Endothelial cell of umbilical vein (primary cell): ENCODE measurements around the gene CBX6. TPM values are rescaled to one million over a fixed set of nuclear protein-coding genes. Genes with fewer than 3 reads are reported as not detected.

Experiments used
- BruUV-seq: library from RNA; stranded (reverse); fragments of 400-500 nt; replicated peaks from 2 replicates; lab custom pipeline; 2021; lab: Mats Ljungman, UMichigan
- CTCF ChIA-PET: fragments of 300-600, 350-600 bp; sonication (Branson Sonifier 250); formaldehyde crosslinking; loops from one replicate; lab custom pipeline; 2021; ENCODE audit warnings: antibody characterized with exemption, inconsistent platforms; lab: Charles Lee
- POLR2A ChIA-PET: fragments of 300-600, 350-600 bp; sonication (Branson Sonifier 250); formaldehyde crosslinking; loops from one replicate; lab custom pipeline; 2021; ENCODE audit warnings: antibody characterized with exemption, inconsistent platforms; lab: Charles Lee
- DNase-seq: peaks from one replicate; pipeline ENCODE4 v3.0.0-alpha.2; 2011; ENCODE audit warnings: low read depth, low spot score
- FAIRE-seq: peaks from 2 replicates; lab custom pipeline; 2011; peaks lifted over from hg19 to GRCh38; lab: Jason Lieb, UNC
- H2AFZ ChIP-seq: 2 replicates; pipeline ENCODE4 v1.6.0; 2012; ENCODE audit warnings: low read depth, low read length, control low read depth, inconsistent platforms
- H3K27ac ChIP-seq: 2 replicates; pipeline ENCODE4 v1.5.1; 2011; ENCODE audit warnings: low read depth, mild to moderate bottlenecking, control low read depth, low read length, moderate library complexity; ENCODE audit not compliant: insufficient read depth
- H3K27me3 ChIP-seq, 2 experiments: 2 replicates each; pipeline versions ENCODE4 v1.6.0 to v1.6.1; 2011; ENCODE audit warnings: low read length in 2 of 2, mixed read lengths in 1 of 2; ENCODE audit not compliant: control insufficient read depth in 2 of 2, insufficient read depth in 2 of 2
- H3K36me3 ChIP-seq, 2 experiments: 2 replicates in 1 of 2; 3 replicates in 1 of 2; pipeline ENCODE4 v1.5.1; 2011; ENCODE audit warnings: low read length in 2 of 2, mild to moderate bottlenecking in 1 of 2, moderate library complexity in 1 of 2; ENCODE audit not compliant: control insufficient read depth in 2 of 2, insufficient read depth in 2 of 2; ENCODE audit errors: extremely low read depth in 1 of 2
- H3K4me1 ChIP-seq: 3 replicates; pipeline ENCODE4 v1.5.1; 2011; ENCODE audit warnings: mild to moderate bottlenecking, low read length; ENCODE audit not compliant: control insufficient read depth, insufficient read depth; ENCODE audit errors: extremely low read depth
- H3K4me2 ChIP-seq: 2 replicates; pipeline ENCODE4 v1.6.1; 2011; ENCODE audit warnings: low read length, control low read depth, mixed read lengths; ENCODE audit not compliant: insufficient read depth
- H3K4me3 ChIP-seq, 3 experiments: fragments of 200-600 bp in 1 of 3; sonication (generic), shearing (Covaris generic) in 1 of 3; replicated peaks in 1 of 3; 2 replicates each; pipeline ENCODE4 v1.5.1; 2011 to 2016; ENCODE audit warnings: control low read depth in 3 of 3, low read length in 3 of 3, mild to moderate bottlenecking in 2 of 3, inconsistent platforms in 1 of 3, low read depth in 1 of 3, moderate library complexity in 1 of 3; ENCODE audit not compliant: insufficient read depth in 1 of 3
- H3K79me2 ChIP-seq: 2 replicates; pipeline ENCODE4 v1.6.0; 2012; ENCODE audit warnings: low read length, inconsistent platforms; ENCODE audit not compliant: control insufficient read depth, insufficient read depth
- H3K9ac ChIP-seq: replicated peaks from 2 replicates; pipeline ENCODE3; 2011; ENCODE audit warnings: low read length, control low read depth; ENCODE audit not compliant: insufficient read depth; ENCODE audit errors: extremely low read depth
- H3K9me1 ChIP-seq: replicated peaks from 3 replicates; pipeline ENCODE4 v1.6.0; 2011; ENCODE audit warnings: mild to moderate bottlenecking, low read length; ENCODE audit not compliant: control insufficient read depth, insufficient read depth; ENCODE audit errors: extremely low read depth
- H3K9me3 ChIP-seq: replicated peaks from 2 replicates; pipeline ENCODE4 v1.5.1; 2012; ENCODE audit warnings: low read length, inconsistent platforms; ENCODE audit not compliant: control insufficient read depth, insufficient read depth
- H4K20me1 ChIP-seq: replicated peaks from 2 replicates; pipeline ENCODE3; 2011; ENCODE audit warnings: mild to moderate bottlenecking, low read length; ENCODE audit not compliant: control insufficient read depth, insufficient read depth; ENCODE audit errors: extremely low read depth
- EZH2 ChIP-seq: IDR thresholded peaks from 2 replicates; pipeline ENCODE4 v1.6.1; 2012; ENCODE audit warnings: borderline replicate concordance, low read depth, mild to moderate bottlenecking, moderate library complexity, low read length, inconsistent platforms; ENCODE audit not compliant: severe bottlenecking
- FOS ChIP-seq: IDR thresholded peaks from 2 replicates; pipeline ENCODE4 v1.6.1; 2011; ENCODE audit warnings: mild to moderate bottlenecking, low read length, moderate library complexity, borderline replicate concordance; ENCODE audit not compliant: insufficient read depth
- JUN ChIP-seq: IDR thresholded peaks from 2 replicates; pipeline ENCODE4 v1.6.1; 2011; ENCODE audit warnings: borderline replicate concordance, low read depth; ENCODE audit not compliant: insufficient read length, insufficient read depth
- MYC ChIP-seq: IDR thresholded peaks from one replicate; pipeline ENCODE4 v1.6.1; 2011; ENCODE audit warnings: mild to moderate bottlenecking, low read depth, low read length
- POLR2A ChIP-seq: IDR thresholded peaks from 2 replicates; pipeline ENCODE4 v1.6.1; 2012; ENCODE audit warnings: low read depth, mild to moderate bottlenecking, control low read depth, low read length
- POLR2AphosphoS5 ChIP-seq: IDR thresholded peaks from 2 replicates; pipeline ENCODE4 v1.6.1; 2012; ENCODE audit warnings: low read depth, mild to moderate bottlenecking, control low read depth, low read length, moderate library complexity; ENCODE audit not compliant: insufficient read depth
- dilution Hi-C: fragments of 300-500 bp; cut with MboI; formaldehyde crosslinking; loops from one replicate; pipeline ENCODE4 v1.15.0; 2019; ENCODE audit warnings: low sequenced_read_pairs; ENCODE audit not compliant: extremely low pct_ligation_motif_present
- intact Hi-C: fragments of 100-400 bp; cut with micrococcal nuclease; formaldehyde crosslinking; loops from one replicate; pipeline ENCODE4 v1.10.0; 2022
- polyA plus RNA-seq, 4 experiments: library from polyadenylated mRNA; depleted of rRNA in 3 of 4; stranded (reverse) in 3 of 4; unstranded in 1 of 4; fragments of >200 nt; gene quantifications; 2 replicates each; pipeline versions ENCODE4 v1.2.1 to v1.2.3, GENCODE V29; 2011 to 2012; ENCODE audit warnings: missing spikeins in 1 of 4
- total RNA-seq: library from RNA; stranded (reverse); gene quantifications from 2 replicates; pipeline ENCODE4 v1.2.3, GENCODE V29; 2021
- TF ChIP-seq, protein P1 (sequence below): IDR thresholded peaks from 2 replicates; pipeline ENCODE4 v1.6.1; 2011; ENCODE audit not compliant: insufficient read depth, insufficient read length
- TF ChIP-seq, protein P2 (sequence below), 2 donors: IDR thresholded peaks; 1 replicate in 1 of 2; 2 replicates in 1 of 2; pipeline ENCODE4 v1.5.1; 2011; ENCODE audit warnings: low read length in 2 of 2, mild to moderate bottlenecking in 2 of 2, moderate library complexity in 2 of 2, control low read depth in 1 of 2, inconsistent platforms in 1 of 2, low read depth in 1 of 2; ENCODE audit not compliant: insufficient read depth in 1 of 2; ENCODE audit errors: extremely low read depth in 1 of 2

The CBX6 gene
- total and polyA plus RNA-seq, 2 donors (not counting 3 experiments of a cell fraction or from before 2014, with no cell fraction given), result 14.9 to 62.6 TPM

DNA sequence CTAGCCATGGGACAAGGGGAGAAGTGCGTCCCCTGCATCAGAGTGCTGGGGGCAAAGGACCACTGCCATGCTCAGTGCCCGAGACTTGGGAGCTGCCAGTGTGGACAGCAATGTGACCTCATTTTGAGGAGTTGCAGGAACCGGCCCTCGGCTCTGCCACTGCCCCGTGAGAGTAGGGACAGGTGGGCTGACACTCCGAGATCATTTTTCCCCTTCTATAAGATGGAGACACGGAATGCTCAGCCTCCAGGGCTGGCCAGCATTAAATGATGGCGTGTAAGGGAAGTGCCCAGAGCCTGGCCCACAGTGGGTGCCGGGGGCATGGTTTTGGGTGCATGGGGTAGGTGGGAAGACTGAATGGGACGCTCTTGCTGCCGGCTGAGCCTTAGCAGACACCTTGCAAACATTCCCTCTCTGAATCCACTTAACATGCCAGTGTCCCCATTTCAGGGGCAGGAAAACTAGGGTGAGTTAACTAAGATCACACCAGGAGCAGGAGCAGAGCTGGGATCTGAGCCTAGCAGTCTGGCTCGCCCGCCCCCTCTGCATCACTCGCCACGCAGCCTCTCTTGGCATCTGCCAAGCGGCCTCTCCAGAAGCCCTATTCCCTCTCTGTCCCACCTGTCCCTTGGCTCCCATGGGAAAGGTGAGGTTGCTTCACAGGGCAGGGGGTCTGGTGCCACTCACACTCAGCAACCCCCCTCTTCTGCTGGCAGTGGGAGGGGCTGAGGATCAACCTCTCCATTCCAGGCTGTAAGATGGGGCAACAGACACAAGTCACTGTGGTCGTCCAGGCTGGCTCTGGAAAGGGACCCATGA, 41.8 kb downstream of the CBX6 start:
- H3K79me2 ChIP-seq, result no peaks in the 10 kb centered on the region
- no peak overlapping the region for H3K4me3 ChIP-seq
- no peaks in the 10 kb centered on the region for H3K27me3 ChIP-seq
- H3K36me3 ChIP-seq, result no peaks in the 10 kb centered on the region
- TF ChIP-seq MYC (no peak), POLR2AphosphoS5 (no peak), JUN (no peak), FOS (no peak), POLR2A (no peak), EZH2 (no peak)
- TF ChIP-seq, protein P1, sequence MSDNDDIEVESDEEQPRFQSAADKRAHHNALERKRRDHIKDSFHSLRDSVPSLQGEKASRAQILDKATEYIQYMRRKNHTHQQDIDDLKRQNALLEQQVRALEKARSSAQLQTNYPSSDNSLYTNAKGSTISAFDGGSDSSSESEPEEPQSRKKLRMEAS, result no peak
- TF ChIP-seq, protein P2, sequence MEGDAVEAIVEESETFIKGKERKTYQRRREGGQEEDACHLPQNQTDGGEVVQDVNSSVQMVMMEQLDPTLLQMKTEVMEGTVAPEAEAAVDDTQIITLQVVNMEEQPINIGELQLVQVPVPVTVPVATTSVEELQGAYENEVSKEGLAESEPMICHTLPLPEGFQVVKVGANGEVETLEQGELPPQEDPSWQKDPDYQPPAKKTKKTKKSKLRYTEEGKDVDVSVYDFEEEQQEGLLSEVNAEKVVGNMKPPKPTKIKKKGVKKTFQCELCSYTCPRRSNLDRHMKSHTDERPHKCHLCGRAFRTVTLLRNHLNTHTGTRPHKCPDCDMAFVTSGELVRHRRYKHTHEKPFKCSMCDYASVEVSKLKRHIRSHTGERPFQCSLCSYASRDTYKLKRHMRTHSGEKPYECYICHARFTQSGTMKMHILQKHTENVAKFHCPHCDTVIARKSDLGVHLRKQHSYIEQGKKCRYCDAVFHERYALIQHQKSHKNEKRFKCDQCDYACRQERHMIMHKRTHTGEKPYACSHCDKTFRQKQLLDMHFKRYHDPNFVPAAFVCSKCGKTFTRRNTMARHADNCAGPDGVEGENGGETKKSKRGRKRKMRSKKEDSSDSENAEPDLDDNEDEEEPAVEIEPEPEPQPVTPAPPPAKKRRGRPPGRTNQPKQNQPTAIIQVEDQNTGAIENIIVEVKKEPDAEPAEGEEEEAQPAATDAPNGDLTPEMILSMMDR (IDR thresholded peaks at IDR 0.05; ENCODE audit: extremely low read depth in 1 of 2, insufficient read depth in 1 of 2, low read depth in 1 of 2, low read length in 2 of 2), result no peak
- dilution Hi-C loops, result no loop called here
- no TSS peak for BruUV-seq
- DNase-seq (no peak), FAIRE-seq (no peak)
- H3K9me1 ChIP-seq, result no peaks in the 10 kb centered on the region
- ChIA-PET POLR2A (no interaction called here), CTCF (interaction anchor here (0.5 to 2.5 kb wide), 2 partner anchors 61 to 294 kb away, joined by 3 to 16 read pairs; no protein-coding TSS in a partner anchor)
- H3K9me3 ChIP-seq, result no peaks in the 10 kb centered on the region
- H2AFZ ChIP-seq, result no peak overlapping the region
- H3K9ac ChIP-seq, result no peak overlapping the region
- intact Hi-C loops, result no loop called here
- H3K27ac ChIP-seq, result no peak overlapping the region
- H3K4me1 ChIP-seq, result no peaks in the 10 kb centered on the region
- H3K4me2 ChIP-seq, result no peak overlapping the region
- no peaks in the 10 kb centered on the region for H4K20me1 ChIP-seq
